ENCODE measurements around the gene RNF151. TPM values are rescaled to one million over a fixed set of nuclear protein-coding genes. Genes with fewer than 3 reads are reported as not detected.

RNF151 gene
- total and polyA plus RNA-seq, 2 of the 13 experiments (the other 11 are each of a cell fraction or from before 2014, with no cell fraction given): not detected

GRCh38 chr16:1964506-1965395 lies 1.9 kb upstream of the RNF151 start, which contains the start of gene RPS2 (continued):
- TF ChIP-seq, protein P1, sequence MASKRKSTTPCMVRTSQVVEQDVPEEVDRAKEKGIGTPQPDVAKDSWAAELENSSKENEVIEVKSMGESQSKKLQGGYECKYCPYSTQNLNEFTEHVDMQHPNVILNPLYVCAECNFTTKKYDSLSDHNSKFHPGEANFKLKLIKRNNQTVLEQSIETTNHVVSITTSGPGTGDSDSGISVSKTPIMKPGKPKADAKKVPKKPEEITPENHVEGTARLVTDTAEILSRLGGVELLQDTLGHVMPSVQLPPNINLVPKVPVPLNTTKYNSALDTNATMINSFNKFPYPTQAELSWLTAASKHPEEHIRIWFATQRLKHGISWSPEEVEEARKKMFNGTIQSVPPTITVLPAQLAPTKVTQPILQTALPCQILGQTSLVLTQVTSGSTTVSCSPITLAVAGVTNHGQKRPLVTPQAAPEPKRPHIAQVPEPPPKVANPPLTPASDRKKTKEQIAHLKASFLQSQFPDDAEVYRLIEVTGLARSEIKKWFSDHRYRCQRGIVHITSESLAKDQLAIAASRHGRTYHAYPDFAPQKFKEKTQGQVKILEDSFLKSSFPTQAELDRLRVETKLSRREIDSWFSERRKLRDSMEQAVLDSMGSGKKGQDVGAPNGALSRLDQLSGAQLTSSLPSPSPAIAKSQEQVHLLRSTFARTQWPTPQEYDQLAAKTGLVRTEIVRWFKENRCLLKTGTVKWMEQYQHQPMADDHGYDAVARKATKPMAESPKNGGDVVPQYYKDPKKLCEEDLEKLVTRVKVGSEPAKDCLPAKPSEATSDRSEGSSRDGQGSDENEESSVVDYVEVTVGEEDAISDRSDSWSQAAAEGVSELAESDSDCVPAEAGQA (IDR thresholded peaks at IDR 0.05; ENCODE audit: low read depth): no peak
- TF ChIP-seq, protein P1 (CRISPR knock-in tag; IDR thresholded peaks at IDR 0.05; ENCODE audit: borderline replicate concordance): peak; percentile 86; the same call in 1 of the 2 replicates
- TF ChIP-seq NCOA5 (CRISPR knock-in tag; IDR thresholded peaks at IDR 0.05) (no peak), PAWR (CRISPR knock-in tag; IDR thresholded peaks at IDR 0.05; ENCODE audit: borderline replicate concordance) (no peak), ZNF124 (CRISPR knock-in tag; IDR thresholded peaks at IDR 0.05) (peak; percentile 83; the same call in 1 of the 2 replicates), ZNF747 (CRISPR knock-in tag; IDR thresholded peaks at IDR 0.05; ENCODE audit: borderline replicate concordance) (no peak), ZNF781 (CRISPR knock-in tag; IDR thresholded peaks at IDR 0.05; ENCODE audit: borderline replicate concordance, not compliant biosample characterization) (peak; percentile 81), PREB (CRISPR knock-in tag; IDR thresholded peaks at IDR 0.05) (no peak), ZNF3 (CRISPR knock-in tag; IDR thresholded peaks at IDR 0.05) (no peak), ZBTB38 (CRISPR knock-in tag; IDR thresholded peaks at IDR 0.05) (peak; percentile 98), ZNF576 (CRISPR knock-in tag; IDR thresholded peaks at IDR 0.05) (no peak), ZNF510 (CRISPR knock-in tag; IDR thresholded peaks at IDR 0.05; ENCODE audit: low read depth) (no peak), ZNF10 (CRISPR knock-in tag; IDR thresholded peaks at IDR 0.05; ENCODE audit: borderline replicate concordance, low read depth) (no peak)
- TF ChIP-seq, protein P2, sequence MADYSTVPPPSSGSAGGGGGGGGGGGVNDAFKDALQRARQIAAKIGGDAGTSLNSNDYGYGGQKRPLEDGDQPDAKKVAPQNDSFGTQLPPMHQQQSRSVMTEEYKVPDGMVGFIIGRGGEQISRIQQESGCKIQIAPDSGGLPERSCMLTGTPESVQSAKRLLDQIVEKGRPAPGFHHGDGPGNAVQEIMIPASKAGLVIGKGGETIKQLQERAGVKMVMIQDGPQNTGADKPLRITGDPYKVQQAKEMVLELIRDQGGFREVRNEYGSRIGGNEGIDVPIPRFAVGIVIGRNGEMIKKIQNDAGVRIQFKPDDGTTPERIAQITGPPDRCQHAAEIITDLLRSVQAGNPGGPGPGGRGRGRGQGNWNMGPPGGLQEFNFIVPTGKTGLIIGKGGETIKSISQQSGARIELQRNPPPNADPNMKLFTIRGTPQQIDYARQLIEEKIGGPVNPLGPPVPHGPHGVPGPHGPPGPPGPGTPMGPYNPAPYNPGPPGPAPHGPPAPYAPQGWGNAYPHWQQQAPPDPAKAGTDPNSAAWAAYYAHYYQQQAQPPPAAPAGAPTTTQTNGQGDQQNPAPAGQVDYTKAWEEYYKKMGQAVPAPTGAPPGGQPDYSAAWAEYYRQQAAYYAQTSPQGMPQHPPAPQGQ (CRISPR knock-in tag; IDR thresholded peaks at IDR 0.05; ENCODE audit: borderline replicate concordance): no peak
- TF ChIP-seq, protein P3, sequence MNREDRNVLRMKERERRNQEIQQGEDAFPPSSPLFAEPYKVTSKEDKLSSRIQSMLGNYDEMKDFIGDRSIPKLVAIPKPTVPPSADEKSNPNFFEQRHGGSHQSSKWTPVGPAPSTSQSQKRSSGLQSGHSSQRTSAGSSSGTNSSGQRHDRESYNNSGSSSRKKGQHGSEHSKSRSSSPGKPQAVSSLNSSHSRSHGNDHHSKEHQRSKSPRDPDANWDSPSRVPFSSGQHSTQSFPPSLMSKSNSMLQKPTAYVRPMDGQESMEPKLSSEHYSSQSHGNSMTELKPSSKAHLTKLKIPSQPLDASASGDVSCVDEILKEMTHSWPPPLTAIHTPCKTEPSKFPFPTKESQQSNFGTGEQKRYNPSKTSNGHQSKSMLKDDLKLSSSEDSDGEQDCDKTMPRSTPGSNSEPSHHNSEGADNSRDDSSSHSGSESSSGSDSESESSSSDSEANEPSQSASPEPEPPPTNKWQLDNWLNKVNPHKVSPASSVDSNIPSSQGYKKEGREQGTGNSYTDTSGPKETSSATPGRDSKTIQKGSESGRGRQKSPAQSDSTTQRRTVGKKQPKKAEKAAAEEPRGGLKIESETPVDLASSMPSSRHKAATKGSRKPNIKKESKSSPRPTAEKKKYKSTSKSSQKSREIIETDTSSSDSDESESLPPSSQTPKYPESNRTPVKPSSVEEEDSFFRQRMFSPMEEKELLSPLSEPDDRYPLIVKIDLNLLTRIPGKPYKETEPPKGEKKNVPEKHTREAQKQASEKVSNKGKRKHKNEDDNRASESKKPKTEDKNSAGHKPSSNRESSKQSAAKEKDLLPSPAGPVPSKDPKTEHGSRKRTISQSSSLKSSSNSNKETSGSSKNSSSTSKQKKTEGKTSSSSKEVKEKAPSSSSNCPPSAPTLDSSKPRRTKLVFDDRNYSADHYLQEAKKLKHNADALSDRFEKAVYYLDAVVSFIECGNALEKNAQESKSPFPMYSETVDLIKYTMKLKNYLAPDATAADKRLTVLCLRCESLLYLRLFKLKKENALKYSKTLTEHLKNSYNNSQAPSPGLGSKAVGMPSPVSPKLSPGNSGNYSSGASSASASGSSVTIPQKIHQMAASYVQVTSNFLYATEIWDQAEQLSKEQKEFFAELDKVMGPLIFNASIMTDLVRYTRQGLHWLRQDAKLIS (CRISPR knock-in tag; IDR thresholded peaks at IDR 0.05): peak; percentile 69; the same call in 1 of the 2 replicates

Data from HepG2 (cell line).